CD4-positive, alpha-beta T cell treated with Interleukin-12 subunit alpha and Interleukin-12 subunit beta, for 1 hour (primary cell): ENCODE data around the gene EPHB3.

Experiments
- DNase-seq: peaks from one replicate; pipeline ENCODE4 v3.0.0-alpha.2; 2020

The EPHB3 gene

DNA sequence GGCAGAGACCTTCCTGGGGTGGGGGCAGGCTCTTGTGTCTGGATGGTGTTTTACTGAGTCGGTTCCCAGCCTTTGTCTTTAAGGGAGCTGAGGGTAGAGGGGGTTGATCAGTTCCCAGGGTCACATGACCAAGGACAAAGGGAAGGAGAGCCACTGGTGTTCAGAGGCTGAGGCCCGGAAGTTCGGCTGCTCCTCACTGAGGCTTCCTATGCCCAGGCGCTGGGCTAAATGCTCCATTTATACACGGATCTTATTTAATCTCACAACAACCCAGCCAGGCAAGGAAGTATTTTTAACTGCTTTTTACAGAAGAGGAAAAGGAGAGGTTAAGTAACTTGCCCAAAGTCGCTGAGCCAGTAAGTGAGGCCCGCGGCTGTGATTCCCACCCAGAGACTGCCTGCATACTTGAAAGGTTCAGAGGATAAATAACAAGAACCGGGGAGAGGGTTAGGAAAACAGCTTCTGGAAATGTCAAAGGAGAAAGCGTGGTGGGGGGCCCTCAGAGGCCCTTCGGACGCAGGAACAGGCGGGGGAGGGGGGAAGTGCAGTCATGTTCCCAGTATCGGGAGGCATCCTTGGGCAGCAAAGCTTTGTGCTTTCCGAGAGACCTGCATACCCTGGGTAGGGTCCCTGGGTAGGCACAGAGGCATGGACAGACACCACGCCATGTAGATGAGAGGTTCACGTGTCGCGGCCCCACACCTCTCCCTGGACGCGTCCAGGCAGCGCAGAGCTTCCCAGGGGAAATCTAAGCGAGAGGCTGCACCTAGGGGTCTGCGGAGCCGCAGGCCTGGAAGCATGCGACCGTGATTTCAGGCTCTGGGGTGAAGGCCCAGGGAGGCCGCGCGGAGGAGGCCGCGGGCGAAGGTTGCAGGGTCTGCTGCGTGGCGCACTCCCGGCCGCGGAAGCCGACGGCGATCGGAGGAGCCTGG is 21.3 kb downstream of the EPHB3 start:
- DNase-seq, result no peak

DNA sequence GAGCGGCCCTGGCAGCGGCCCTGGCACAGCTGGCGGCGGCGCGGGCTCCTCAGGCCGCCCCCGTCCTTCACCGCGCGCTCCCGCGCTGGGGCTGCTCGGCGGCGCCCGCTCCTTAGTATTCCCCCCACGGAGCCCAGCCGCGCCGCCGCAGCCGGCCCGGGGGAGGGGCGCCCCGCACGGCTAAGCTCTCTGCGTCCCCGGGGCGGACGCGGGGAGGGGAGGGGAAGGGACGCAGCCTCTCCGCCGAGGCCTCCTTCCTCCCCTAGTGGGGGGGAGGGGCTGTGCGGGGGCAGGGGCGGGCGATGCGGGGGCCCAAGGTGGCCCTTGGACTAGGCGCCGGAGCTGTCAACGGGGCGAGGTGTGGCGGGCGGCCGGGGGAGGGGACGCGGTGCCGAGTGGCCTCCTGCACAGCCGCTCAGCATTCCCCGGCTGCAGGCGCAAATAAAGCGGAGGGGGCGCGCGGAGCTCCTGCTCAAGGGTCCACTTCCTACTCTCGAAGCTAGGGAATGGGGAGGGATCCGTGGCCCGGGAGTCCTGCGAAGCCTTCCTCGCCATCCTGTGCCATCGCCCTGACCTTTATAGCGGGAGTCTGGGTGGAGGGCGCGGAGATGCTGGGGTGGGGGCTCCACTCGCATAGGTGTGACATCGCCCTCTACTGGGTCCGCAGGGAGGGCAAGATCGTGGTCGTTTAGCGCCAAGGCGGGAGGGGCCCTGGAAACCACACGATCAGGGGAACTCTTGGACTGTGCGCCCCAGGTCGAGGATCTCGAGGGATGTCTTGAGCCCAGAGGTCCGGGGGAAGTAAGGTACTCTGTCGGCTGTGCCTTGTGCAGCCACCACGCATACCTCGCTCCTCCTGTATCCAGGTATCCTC is 22.2 kb downstream of the EPHB3 start:
- no peak for DNase-seq

GRCh38 chr3:184584464-184584891 is 22.9 kb downstream of the EPHB3 start:
- DNase-seq, result no peak

DNA sequence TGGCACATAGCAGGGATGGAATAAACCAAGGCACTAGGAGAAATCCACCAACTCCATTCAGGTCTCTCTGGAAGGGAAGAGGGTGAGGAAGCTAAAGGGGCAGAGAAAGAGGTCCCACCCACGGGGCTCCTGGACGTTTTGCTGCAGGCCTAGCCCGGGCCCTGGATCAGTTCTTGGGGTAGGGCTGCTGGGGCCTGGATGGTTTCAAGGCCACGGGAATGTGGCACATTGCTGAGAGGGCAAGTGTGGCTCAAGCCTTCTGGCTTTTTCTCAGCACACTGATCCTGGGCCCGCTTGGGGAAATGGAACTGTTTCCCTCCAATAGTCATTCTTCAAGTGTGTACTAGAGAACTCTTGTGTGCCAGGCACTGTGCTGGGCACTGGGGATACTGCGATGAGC is 24.0 kb downstream of the EPHB3 start:
- no peak for DNase-seq

GRCh38 chr3:184586851-184587250 is 25.3 kb downstream of the EPHB3 start:
- no peak for DNase-seq

- DNase-seq, result no peak
Measured at GRCh38 chr3:184588776-184589175, 27.2 kb downstream of the EPHB3 start.

DNA sequence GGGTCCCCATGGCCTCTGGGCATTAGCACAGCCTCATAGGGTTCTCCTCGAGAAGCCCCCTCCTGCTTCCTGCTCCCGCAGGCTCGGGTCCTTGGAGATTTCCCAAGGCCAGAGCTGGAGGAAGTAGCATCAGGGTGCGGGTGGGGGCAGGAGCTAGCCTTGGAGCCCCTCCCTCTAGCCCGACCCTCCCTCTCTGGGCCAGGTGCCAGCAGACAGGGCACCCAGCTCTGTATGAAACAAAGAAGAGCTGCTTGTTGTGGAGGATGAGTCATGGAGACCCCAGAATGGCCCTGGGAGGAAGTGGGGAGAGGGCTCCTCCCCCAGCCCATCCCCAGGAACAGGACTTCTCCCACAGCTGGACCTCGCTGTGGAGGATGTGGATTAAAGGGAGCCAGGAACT is 29.2 kb downstream of the EPHB3 start:
- DNase-seq, result no peak

- DNase-seq, result no peak
Measured at GRCh38 chr3:184591789-184592188, 30.2 kb downstream of the EPHB3 start.

DNA sequence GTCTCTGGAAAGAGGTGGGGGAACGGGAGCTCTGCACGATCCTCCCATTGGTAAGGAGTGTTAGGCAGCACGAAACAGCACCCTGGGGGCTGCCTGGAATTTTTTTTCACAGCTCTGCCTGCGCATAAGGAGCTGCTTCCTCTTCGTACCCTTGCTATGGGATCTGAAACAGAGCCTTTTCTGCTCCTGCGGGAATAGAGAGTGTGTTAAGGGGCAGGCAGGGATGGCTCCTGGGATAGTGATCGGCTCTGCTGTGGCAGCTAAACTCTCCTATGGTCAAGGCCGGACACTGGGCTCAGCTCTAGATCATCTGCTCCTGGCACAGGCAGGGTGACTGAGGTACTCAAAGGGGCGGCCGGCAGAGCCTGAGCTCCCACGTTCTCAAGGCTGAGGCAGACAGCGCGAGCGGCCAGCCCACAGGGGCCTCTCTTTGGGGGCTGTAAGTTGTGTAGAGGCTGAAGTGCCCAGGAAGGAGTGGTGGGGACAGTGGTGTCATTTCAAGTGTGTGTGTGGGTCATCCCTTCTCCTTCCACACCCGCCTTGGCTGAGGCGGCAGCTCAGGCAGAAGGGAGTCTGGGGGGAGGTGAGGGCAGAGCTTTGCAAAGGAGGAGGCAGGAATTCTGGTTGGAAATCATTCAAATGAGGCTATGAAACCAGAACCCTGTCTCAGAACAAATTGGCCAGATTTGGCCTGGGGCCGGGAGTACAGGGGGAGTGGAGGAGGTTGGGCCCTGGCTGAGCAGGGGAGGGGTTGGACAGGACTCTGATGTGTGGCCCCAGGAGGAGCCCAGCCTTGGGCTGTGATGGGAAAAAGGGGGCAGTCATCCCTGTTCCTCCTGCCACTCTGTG is 31.0 kb downstream of the EPHB3 start:
- DNase-seq, result no peak

DNA sequence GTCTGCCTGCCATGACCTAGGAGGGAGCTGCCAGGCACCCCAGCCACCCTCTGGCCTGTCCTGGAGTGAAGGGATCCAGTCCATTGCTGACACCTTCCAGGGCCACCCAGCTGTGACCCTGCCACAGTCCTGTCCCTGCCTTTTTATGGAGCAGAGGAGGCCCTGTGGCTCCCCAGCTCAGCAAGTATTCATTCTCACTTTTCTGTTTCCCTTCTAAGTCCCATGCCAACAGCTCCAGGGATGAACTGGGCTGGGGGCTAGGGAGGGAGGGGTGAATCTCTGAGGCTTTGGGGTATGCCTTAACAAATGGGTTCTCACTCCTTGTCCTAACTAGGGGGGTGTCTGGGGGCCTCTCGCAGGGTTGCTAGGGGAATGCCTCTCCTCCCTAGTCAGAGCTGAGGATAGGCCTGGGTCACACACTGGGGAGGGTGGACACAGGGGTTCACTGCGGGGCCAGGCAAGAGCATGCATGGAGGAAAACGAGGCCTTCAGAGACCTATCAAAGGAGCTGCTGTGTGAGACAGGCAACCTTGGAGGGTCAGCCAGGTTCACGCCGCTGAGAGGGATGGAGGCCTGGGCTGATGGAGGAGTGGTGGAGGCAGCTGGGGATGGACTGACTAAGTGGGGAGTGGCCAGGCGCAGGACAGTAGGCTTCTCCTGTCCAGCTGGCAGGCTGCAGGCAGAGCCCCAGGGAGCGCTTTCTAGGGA is 31.8 kb downstream of the EPHB3 start:
- DNase-seq, result no peak

- no peak for DNase-seq
Measured at GRCh38 chr3:184593928-184594303, 32.3 kb downstream of the EPHB3 start.

GRCh38 chr3:184594371-184595001 is 32.9 kb downstream of the EPHB3 start:
- no peak for DNase-seq

GRCh38 chr3:184595726-184596125 is 34.1 kb downstream of the EPHB3 start:
- DNase-seq, result no peak

GRCh38 chr3:184596233-184596632 is 34.6 kb downstream of the EPHB3 start:
- no peak for DNase-seq

DNA sequence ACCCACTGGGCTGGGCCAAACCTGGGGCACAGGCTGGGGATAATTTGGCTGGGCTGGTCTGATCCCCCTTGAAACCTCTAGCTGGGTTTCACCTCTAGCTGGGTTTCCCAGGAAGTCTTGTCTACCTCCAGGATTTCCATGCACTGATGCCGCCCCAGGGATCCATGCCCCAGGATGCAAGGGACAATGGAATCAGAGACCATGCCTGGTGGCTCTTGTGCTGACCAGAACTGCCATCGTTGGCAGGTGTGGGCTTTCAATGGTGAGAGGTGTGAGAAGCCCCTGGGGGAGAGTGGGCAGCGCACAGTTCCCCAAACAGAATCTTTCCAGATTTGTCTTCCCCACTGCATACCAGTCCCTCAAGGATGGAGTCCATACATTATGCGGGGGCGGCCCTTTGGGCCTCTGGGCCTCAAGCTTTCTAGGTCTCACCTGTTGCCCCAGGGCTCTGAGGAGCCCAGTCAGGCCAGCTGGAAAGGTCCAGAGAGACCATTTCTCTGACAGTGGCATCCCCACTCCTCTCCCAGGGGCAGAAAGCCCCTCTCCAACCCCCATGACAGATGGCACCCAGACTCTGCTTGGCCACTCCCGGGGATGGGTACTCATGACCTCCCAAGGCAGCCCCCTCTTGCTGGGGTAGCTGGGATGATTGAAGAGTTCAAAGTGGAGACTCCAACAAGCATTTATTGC is 35.4 kb downstream of the EPHB3 start:
- DNase-seq, result no peak

DNA sequence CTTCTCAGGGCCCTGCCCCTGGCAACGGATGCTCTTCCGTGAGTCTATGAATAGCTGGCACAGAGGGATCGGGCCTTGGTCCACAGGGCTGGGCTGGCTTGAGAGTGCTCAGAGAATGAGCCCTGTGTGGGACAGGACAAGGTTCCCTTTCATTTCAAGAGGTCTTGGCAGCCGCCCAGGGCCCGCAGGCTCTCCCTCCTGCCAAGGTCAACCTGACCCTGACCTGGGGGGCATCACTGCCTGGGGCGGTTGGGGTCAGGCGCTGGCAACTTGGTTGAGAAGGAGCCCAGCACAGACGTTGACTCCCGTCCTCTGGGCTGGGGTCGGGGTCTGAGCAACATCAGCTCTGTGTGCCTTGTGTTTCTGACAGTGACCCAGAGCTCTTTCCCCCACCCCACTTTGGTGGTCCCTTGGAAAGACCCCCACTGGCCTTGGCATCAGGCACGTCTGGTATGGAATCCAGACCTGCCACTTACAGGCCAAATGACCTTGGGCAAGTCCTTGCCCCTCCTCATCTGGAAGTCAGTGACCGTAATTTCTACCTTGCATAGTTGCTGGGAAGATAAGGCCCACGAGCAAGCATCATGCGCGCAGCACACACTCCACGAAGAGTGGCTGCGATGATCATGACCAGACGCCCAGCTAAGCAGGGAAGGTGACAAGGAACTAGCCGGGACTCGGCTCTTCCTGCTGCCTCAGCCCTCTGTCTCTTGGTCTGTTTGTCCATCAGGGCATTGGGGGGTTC is 36.4 kb downstream of the EPHB3 start:
- DNase-seq, result no peak

- no peak for DNase-seq
Measured at GRCh38 chr3:184598574-184598927, 37.0 kb downstream of the EPHB3 start.

DNA sequence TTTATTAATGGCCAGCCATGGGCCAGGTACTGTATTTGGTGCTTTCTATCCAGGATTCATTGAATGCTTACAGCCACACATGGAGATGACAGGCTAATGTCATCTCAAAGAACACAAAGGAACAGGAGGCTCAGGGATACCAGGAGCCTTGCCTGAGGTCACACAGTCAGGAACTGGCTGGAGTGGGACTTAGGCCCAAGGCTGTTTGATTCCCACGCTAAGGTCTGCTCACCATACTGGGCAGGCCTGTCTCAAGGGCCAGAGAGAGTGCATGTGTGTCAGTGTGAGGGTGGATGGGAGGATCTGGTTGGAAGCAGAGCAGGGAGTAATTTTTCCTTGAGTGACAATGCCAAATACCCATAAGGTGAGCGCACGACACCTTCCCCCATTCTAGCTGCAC is 37.6 kb downstream of the EPHB3 start:
- no peak for DNase-seq

DNA sequence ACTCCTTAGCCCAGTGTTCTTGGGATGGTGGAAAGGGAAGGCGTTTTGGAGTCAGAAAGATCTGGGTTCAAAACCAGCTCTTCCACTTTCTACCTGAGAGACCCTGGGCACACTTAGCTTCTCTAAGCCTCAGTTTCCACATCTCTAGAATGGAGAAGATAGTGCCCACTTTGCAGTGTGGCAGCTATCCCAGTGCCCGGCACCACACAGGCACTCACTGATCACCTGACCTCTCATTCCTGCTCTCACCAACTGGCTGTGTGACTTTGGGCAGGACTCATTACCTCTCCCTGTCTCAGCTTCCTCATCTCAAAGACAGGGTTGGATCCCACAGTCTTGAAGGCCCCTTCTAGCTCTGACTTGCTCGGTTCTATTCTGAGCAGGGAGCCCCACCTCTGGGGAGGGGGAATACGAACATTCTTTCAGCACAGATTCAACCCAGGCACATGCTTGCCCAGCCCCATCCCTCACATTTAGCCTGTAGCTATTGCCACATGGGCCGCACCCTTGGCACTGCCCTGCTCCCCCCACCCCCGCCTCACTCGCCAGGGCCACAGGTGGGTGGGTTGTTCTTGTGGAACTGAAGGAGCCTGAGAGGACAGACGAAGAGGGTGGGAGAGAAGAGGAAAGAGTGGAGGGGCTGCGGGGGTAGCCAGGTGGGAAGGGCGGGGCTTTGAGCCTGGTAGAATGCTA is 39.2 kb downstream of the EPHB3 start:
- no peak for DNase-seq
